ENCODE data around the gene CEBPA. TPM values are rescaled to one million over a fixed set of nuclear protein-coding genes. Genes with fewer than 3 reads are reported as not detected.

The CEBPA gene
- total RNA-seq, 1 experiment from 2014 or later, result 3.2 TPM

- no peak for DNase-seq
- H3K56ac ChIP-seq (ENCODE audit: insufficient read length, low read depth, low read length), result no peak overlapping the region
- no peak overlapping the region for H4K5ac ChIP-seq (ENCODE audit: insufficient read length, low read depth, low read length)
- H3K27me3 ChIP-seq (ENCODE audit: insufficient read depth, low read length), result no peaks in the 10 kb centered on the region
- no peak overlapping the region for H2BK20ac ChIP-seq (ENCODE audit: low read depth, low read length, poor library complexity, severe bottlenecking)
- TF ChIP-seq, protein P1, sequence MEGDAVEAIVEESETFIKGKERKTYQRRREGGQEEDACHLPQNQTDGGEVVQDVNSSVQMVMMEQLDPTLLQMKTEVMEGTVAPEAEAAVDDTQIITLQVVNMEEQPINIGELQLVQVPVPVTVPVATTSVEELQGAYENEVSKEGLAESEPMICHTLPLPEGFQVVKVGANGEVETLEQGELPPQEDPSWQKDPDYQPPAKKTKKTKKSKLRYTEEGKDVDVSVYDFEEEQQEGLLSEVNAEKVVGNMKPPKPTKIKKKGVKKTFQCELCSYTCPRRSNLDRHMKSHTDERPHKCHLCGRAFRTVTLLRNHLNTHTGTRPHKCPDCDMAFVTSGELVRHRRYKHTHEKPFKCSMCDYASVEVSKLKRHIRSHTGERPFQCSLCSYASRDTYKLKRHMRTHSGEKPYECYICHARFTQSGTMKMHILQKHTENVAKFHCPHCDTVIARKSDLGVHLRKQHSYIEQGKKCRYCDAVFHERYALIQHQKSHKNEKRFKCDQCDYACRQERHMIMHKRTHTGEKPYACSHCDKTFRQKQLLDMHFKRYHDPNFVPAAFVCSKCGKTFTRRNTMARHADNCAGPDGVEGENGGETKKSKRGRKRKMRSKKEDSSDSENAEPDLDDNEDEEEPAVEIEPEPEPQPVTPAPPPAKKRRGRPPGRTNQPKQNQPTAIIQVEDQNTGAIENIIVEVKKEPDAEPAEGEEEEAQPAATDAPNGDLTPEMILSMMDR (conservative IDR thresholded peaks at IDR 0.05), result no peak
- H4K91ac ChIP-seq (ENCODE audit: insufficient read length, low read depth, low read length), result no peak overlapping the region
- no CpG with 5 or more reads among the region's 5 CpGs for WGBS (ENCODE audit: extremely low coverage, insufficient read length, low lambda C conversion rate)
- H2BK12ac ChIP-seq (ENCODE audit: insufficient read length, low read depth, low read length), result no peak overlapping the region
- no peak overlapping the region for H3K4ac ChIP-seq (ENCODE audit: low read depth, low read length)
- no peak overlapping the region for H3K14ac ChIP-seq (ENCODE audit: insufficient read depth, low read length)
- no peak overlapping the region for H3K18ac ChIP-seq (ENCODE audit: insufficient read length, low read depth, low read length)
- H3K36me3 Mint-ChIP-seq (ENCODE audit: insufficient read depth in 1 of 3, low read depth in 3 of 3), result peaks cover 3 to 5% (median 4%) of the 10 kb centered on the region in 3 experiments; a peak in 5 of 7 replicates
- no peak overlapping the region for H3K4me2 ChIP-seq (ENCODE audit: insufficient read depth, insufficient read length, low read length)
- no peak overlapping the region for H2BK5ac ChIP-seq (ENCODE audit: insufficient read length, low read length)
- no peak overlapping the region for H3K9ac ChIP-seq (ENCODE audit: extremely low read depth, insufficient read length, low read length)
- H3K79me1 ChIP-seq (ENCODE audit: insufficient read depth, low read depth, low read length, poor library complexity, severe bottlenecking), result no peaks in the 10 kb centered on the region
- H3K4me1 Mint-ChIP-seq, result no peaks in the 10 kb centered on the region
- no peak overlapping the region for H3K27ac ChIP-seq (ENCODE audit: insufficient read length, low read depth, low read length)
- H2BK120ac ChIP-seq (ENCODE audit: low read depth, low read length, poor library complexity, severe bottlenecking), result no peak overlapping the region
- peaks cover 15 to 20% of the 10 kb centered on the region in 2 experiments for H3K9me3 Mint-ChIP-seq
- no peaks in the 10 kb centered on the region for H4K20me1 ChIP-seq (ENCODE audit: control insufficient read depth, insufficient read depth, insufficient read length)
- no peak overlapping the region for H2AFZ ChIP-seq (ENCODE audit: low read length)
- no peaks in the 10 kb centered on the region for H3K79me2 ChIP-seq (ENCODE audit: insufficient read depth, low read length)
- H3K23ac ChIP-seq (ENCODE audit: insufficient read length, low read depth, low read length), result no peak overlapping the region
- no peak overlapping the region for H2AK5ac ChIP-seq (ENCODE audit: insufficient read length, low read length)
- no peaks in the 10 kb centered on the region for H3K23me2 ChIP-seq (ENCODE audit: insufficient read length, low read depth, low read length, poor library complexity, severe bottlenecking)
- no peak overlapping the region for H3T11ph ChIP-seq (ENCODE audit: low read length)
- H3K27me3 Mint-ChIP-seq (ENCODE audit: low read depth), result peaks cover 9% of the 10 kb centered on the region; the same call in 1 of the 2 replicates
- H3K9me3 ChIP-seq (ENCODE audit: control insufficient read depth, low read depth, low read length), result no peaks in the 10 kb centered on the region
- H2BK15ac ChIP-seq (ENCODE audit: low read depth, low read length), result no peak overlapping the region
- no peak overlapping the region for H4K8ac ChIP-seq (replicated peaks; ENCODE audit: insufficient read length, low read depth, low read length)
- H3K4me1 ChIP-seq (ENCODE audit: insufficient read depth, low read length), result no peaks in the 10 kb centered on the region
- no peak overlapping the region for H3K4me3 Mint-ChIP-seq
- H3K27ac Mint-ChIP-seq, result no peak overlapping the region
Measured at GRCh38 chr19:33317517-33317916, 15.2 kb upstream of the CEBPA start.

Data from H9 (cell line).